Heart left ventricle (tissue), 13 donors: ENCODE results near the gene HMCN2.

Experiments used
- CTCF ChIP-seq, 12 donors: fragments of 200-600 bp; sonication (generic) in 4 of 12; IDR thresholded peaks; one replicate each; pipeline versions ENCODE4 v1.5.0 to v1.8.0; 2018 to 2022; ENCODE audit warnings: antibody characterized with exemption in 12 of 12, mild to moderate bottlenecking in 5 of 12
- POLR2A ChIP-seq, 2 donors: fragments of 450-650 bp; IDR thresholded peaks; one replicate each; pipeline ENCODE4 v1.6.1; 2017; ENCODE audit warnings: antibody characterized with exemption in 2 of 2, mild to moderate bottlenecking in 2 of 2, moderate library complexity in 2 of 2
- donor health status: ischemic (EF 13 %, LVEDD 7.1; RV severe dilation, severe dysfunction).
- donor health status: DM: no; HTN: yes; CAD: no.
- donor health status: DM: no; HTN: no; CAD: no.
- donor health status: ischemic (EF 25% LVEDD 6.9; RV normal size, moderate dysfunction).
- donor health status: ischemic (EF 25% LVEDD 5.7; RV mildly dilated, moderate dysfunction).
- donor health status: ischemic (EF 35%, LVEDD 5.7; RV mildly dilated, moderate dysfunction).
- donor health status: nonischemic (EF 11% LVEDD 7.7; RV severe dilation, severe dysfunction).
- donor health status: DM: yes; HTN: yes; CAD: no.
- donor health status: PGD.
- donor health status: ischemic (EF 29% LVEDD 5.4; RV normal size, mild dysfunction).
- donor health status: nonischemic (EF 23%, LVEDD 6.1; RV moderate dilation, normal function).

- TF ChIP-seq CTCF (IDR thresholded peaks at IDR 0.05) (no peak), POLR2A (IDR thresholded peaks at IDR 0.05) (no peak)
Measured at GRCh38 chr9:130289711-130290241, 24.2 kb downstream of the HMCN2 start.
